B cell (primary cell): ENCODE results near the gene GDF11.

ENCODE experiments used
- EZH2 ChIP-seq: IDR thresholded peaks from 2 replicates; pipeline ENCODE4 v1.6.1; 2012; ENCODE audit warnings: borderline replicate concordance, low read depth, mild to moderate bottlenecking, moderate library complexity, low read length; ENCODE audit not compliant: insufficient read depth, poor library complexity, severe bottlenecking
- TF ChIP-seq, protein P1 (sequence below): fragments of 200-600 bp; IDR thresholded peaks from one replicate; pipeline ENCODE4 v1.8.0; 2022; ENCODE audit warnings: antibody characterized with exemption, mild to moderate bottlenecking

DNA sequence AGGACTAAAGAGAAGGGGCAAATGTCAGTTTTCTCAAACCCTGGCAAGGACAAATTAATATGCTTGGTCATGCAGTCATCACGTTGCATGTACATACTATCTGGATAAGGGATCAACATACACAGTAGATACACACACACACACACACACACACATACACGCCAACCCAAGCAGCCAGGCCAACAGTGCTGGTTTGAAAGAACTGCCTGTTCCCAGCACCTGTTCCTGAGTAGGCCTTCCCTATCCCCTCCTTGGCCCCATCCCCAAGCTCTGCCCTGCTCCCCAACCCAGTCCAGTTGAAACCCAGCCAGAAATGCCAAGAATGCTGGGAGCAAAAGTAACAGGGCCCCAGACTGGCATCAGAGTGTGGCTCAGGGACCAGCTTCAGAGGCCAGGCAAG, 39.6 kb upstream of the GDF11 start:
- TF ChIP-seq, protein P1, sequence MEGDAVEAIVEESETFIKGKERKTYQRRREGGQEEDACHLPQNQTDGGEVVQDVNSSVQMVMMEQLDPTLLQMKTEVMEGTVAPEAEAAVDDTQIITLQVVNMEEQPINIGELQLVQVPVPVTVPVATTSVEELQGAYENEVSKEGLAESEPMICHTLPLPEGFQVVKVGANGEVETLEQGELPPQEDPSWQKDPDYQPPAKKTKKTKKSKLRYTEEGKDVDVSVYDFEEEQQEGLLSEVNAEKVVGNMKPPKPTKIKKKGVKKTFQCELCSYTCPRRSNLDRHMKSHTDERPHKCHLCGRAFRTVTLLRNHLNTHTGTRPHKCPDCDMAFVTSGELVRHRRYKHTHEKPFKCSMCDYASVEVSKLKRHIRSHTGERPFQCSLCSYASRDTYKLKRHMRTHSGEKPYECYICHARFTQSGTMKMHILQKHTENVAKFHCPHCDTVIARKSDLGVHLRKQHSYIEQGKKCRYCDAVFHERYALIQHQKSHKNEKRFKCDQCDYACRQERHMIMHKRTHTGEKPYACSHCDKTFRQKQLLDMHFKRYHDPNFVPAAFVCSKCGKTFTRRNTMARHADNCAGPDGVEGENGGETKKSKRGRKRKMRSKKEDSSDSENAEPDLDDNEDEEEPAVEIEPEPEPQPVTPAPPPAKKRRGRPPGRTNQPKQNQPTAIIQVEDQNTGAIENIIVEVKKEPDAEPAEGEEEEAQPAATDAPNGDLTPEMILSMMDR: no peak
- TF ChIP-seq EZH2: no peak
